Mesangial cell (primary cell): ENCODE data around the gene OR6C6. TPM values are rescaled to one million over a fixed set of nuclear protein-coding genes. Genes with fewer than 3 reads are reported as not detected.

ENCODE experiments used
- total RNA-seq: library from RNA; depleted of rRNA; stranded (reverse); fragments of >200 nt; gene quantifications from 2 replicates; pipeline ENCODE4 v1.2.3, GENCODE V29; 2015

Gene OR6C6
- not detected in 2 replicates for total RNA-seq

DNA sequence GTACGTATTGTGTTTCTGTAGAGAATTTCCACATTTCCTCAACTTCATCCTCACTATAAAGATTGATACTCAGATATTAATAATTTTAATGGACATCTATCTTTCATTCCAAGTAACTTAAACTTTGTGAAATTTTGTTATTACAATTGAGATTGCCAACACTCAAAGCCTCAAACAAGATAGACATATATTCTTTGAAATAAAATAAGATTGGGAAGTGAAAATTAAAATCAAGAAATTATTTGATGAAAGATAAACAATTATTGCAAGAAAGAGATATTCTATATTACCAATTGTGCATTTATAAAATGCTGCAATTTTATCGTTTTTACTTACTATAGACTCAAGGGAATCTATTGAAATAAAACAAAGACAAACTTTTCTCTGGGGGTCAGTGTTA lies at the start of gene OR6C6:
Gene OR6C6, minus strand, starts transcription at position 101 of the 400 bp plus-strand sequence. CDS start 1,337 bp downstream, outside the sequence.

DNA sequence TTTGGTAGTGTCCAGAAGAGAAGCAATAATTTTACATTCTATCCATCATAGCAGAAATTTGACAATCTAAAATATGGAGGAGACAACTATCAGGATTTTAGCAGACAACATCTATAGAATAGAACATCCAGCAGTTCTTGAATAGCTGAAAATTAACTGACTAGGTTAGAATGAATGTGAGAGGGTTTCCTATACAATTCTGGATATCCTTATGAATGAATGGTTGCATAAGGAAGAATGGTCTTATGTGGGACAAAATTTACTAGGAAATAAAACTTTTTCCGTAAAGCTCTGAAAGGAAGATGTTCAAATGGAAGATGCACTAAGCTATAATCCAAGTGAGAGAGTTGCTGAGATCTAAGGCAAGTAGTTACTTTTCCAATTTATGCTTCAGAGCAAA lies 34.1 kb upstream of the OR6C6 start, which contains the start of gene OR6C3:
Gene OR6C3, plus strand, starts transcription at position 301 of the 400 bp plus-strand sequence. CDS start 955 bp downstream, outside the sequence.

DNA sequence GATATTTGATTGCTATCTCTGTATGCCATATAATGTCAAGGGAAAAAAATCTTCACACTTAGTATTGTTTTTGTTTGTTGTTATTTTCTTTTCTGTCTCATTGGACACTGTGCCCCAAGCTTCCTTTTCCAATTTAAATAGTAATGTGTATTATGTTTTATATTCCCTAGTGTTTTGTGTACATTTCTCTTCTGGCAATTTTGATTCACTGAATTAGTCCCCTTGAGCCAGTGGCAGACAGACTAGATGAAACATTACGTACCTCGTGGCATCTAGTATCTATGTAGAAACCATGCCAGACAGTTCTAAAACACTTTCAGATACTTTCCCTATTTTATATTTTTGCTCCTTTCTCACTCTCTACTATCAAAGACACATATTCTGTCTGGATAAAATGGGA lies 17.7 kb upstream of the OR6C6 start, which contains the start of gene OR6C1:
Gene OR6C1, plus strand, starts transcription at position 301 of the 400 bp plus-strand sequence. CDS start 6,257 bp downstream, outside the sequence.

DNA sequence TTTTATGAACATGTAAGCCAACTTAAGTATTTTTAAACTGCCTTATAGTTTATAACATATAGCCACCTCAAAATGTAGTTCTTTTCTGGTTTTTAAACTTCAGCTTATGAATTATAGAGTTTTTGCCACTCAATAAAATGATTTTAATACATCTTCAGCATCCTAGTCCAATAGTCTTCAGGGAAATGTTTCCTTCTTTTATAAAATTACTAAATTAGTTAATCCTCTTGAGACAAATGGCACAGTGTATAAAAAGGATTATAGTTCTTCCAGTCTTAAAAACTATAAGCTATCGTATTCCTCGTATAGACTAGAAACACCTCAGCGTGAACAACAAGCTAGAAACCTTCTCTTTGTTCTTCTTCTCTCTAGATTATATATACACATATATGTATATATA lies 52.1 kb downstream of the OR6C6 start, which contains the start of gene OR6C74:
Gene OR6C74, plus strand, starts transcription at position 301 of the 400 bp plus-strand sequence. CDS start 2,679 bp downstream, outside the sequence.

Other genes starting within 250 kb of the OR6C6 start
- gene OR9K2, start 170.2 kb downstream of the OR6C6 start, total RNA-seq: not detected in 2 replicates
- not detected in 2 replicates for gene OR10A7, start 75.5 kb downstream of the OR6C6 start, total RNA-seq
- gene OR6C74, start 52.0 kb downstream of the OR6C6 start, total RNA-seq: not detected in 2 replicates
- gene OR6C1, start 17.8 kb upstream of the OR6C6 start, total RNA-seq: not detected in 2 replicates
- gene OR6C3, start 34.2 kb upstream of the OR6C6 start, total RNA-seq: not detected in 2 replicates
- gene OR6C75, start 66.4 kb upstream of the OR6C6 start, total RNA-seq: not detected in 2 replicates
- gene OR6C65, start 104.0 kb upstream of the OR6C6 start, total RNA-seq: not detected in 2 replicates
- not detected in 2 replicates for gene OR6C76, start 129.7 kb upstream of the OR6C6 start, total RNA-seq
- gene OR6C2, start 147.5 kb upstream of the OR6C6 start, total RNA-seq: not detected in 2 replicates
- not detected in 2 replicates for gene OR6C70, start 173.6 kb upstream of the OR6C6 start, total RNA-seq
- gene OR6C68, start 195.8 kb upstream of the OR6C6 start, total RNA-seq: not detected in 2 replicates